Lung microvascular endothelial cell (primary cell): ENCODE measurements around the gene MAP3K8. TPM values are rescaled to one million over a fixed set of nuclear protein-coding genes. Genes with fewer than 3 reads are reported as not detected.

Experiments used
- DNase-seq, 2 donors: peaks; one replicate each; pipeline versions ENCODE4 v3.0.0 to v3.0.0-alpha.2; 2010; ENCODE audit warnings: low read depth in 2 of 2
- total RNA-seq: library from RNA; depleted of rRNA; stranded (reverse); fragments of >200 nt; gene quantifications from 2 replicates; pipeline ENCODE4 v1.2.1, GENCODE V29; 2014

Gene MAP3K8
- total RNA-seq, result 2.6 and 5.0 TPM in 2 replicates

- peak; percentile 90 to 97 for DNase-seq
Observed at GRCh38 chr10:30433730-30434272, at the start of gene MAP3K8. TSS of gene MAP3K8 (plus strand) at chr10:30434184. CDS start at chr10:30438939, 4,755 bp downstream.

- DNase-seq, result peak; percentile 13 to 33
Observed at GRCh38 chr10:30384701-30385201, 49.2 kb upstream of the MAP3K8 start.

- no peak for DNase-seq
Observed at GRCh38 chr10:30386801-30387588, 47.0 kb upstream of the MAP3K8 start.

- DNase-seq, result no peak
Observed at GRCh38 chr10:30387646-30388243, 46.2 kb upstream of the MAP3K8 start.

GRCh38 chr10:30389543-30389942 lies 44.4 kb upstream of the MAP3K8 start:
- no peak for DNase-seq

GRCh38 chr10:30390207-30390606 lies 43.8 kb upstream of the MAP3K8 start:
- no peak for DNase-seq

GRCh38 chr10:30391266-30391665 lies 42.7 kb upstream of the MAP3K8 start:
- DNase-seq, result no peak

GRCh38 chr10:30392564-30392990 lies 41.4 kb upstream of the MAP3K8 start:
- DNase-seq, result peak; percentile 60 to 74

- DNase-seq, result no peak
Observed at GRCh38 chr10:30396293-30396692, 37.7 kb upstream of the MAP3K8 start.

GRCh38 chr10:30396698-30397097 lies 37.3 kb upstream of the MAP3K8 start:
- no peak for DNase-seq

- no peak for DNase-seq
Observed at GRCh38 chr10:30398193-30398592, 35.8 kb upstream of the MAP3K8 start.

GRCh38 chr10:30398788-30399187 lies 35.2 kb upstream of the MAP3K8 start:
- DNase-seq, result no peak

GRCh38 chr10:30403494-30403893 lies 30.5 kb upstream of the MAP3K8 start:
- DNase-seq, result no peak

GRCh38 chr10:30404540-30404939 lies 29.4 kb upstream of the MAP3K8 start:
- no peak for DNase-seq

GRCh38 chr10:30411263-30411662 lies 22.7 kb upstream of the MAP3K8 start:
- no peak for DNase-seq

GRCh38 chr10:30412901-30413300 lies 21.1 kb upstream of the MAP3K8 start:
- no peak for DNase-seq

- peak; percentile 66 to 83 for DNase-seq
Observed at GRCh38 chr10:30413996-30414576, 19.9 kb upstream of the MAP3K8 start.

GRCh38 chr10:30415593-30415992 lies 18.4 kb upstream of the MAP3K8 start:
- no peak for DNase-seq

GRCh38 chr10:30417301-30417700 lies 16.7 kb upstream of the MAP3K8 start:
- DNase-seq, result no peak

GRCh38 chr10:30420266-30420665 lies 13.7 kb upstream of the MAP3K8 start:
- no peak for DNase-seq

- DNase-seq, result no peak
Observed at GRCh38 chr10:30420766-30421165, 13.2 kb upstream of the MAP3K8 start.

- DNase-seq, result no peak
Observed at GRCh38 chr10:30422151-30422695, 11.8 kb upstream of the MAP3K8 start.
